ENCODE measurements around the gene KIF13A.
"Not testable (repeated sequence)": the region's sequence is repeated elsewhere in the genome, so short reads cannot be mapped to it uniquely, and the experiment has no call there.

KIF13A gene

GRCh38 chr6:17871189-17871519, 116.3 kb downstream of the KIF13A start:
- DNase-seq (ENCODE audit: low spot score): no peak

DNA sequence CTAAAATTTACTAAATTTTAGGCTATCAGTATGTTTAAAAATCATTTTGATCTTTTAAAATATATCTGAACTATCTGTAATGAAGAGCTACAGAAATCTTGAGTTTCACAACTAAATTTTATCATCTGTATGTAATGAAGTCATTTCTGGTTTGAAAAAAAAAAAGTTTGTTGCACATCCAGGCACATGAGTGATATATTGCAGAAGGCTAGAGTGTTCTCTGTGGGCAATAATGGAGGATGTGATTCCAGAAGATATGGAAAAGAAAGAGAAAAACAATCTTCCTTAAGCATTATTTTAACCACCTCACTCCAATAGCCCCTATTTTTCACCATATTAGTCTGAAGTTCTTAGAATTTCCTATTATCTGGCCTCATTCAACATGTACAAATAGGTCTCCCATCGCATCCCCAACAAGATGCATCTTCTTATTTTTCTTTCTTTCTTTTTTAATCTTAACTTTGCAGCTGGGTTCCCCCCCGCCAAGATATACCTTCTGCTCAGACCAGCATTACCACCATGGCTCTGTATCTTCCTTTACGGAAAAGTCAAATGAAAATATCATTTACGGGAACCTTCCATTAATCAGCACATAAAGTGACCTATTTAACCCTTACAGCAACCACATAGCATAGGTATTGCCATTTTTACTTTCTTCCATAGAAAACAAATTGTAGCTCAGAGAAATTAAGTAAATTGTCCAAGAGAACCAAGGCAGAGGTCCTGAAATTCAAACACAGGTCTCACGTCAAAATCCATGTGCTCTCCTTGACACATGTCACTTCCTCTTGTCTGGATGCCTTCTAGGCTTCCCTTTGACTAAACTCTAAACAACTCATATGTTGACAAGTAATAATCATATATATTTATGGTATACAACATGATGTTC, 116.9 kb downstream of the KIF13A start:
- no peak for DNase-seq (ENCODE audit: low spot score)

DNA sequence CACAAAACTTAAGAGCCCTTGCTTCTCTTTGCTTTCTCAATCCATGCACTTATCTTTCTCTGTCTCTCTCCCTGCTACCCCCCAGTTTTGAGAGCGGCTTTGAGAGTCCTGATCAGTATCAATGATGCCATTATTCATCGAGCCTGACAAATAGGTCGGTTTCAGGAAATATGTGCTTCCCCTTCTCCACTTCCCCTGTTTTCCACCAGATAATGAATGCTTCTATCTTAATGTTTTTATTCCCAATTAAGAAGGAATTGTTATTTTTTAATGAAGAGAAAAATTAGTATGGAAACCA, 117.7 kb downstream of the KIF13A start:
- no peak for DNase-seq (ENCODE audit: low spot score)

- DNase-seq (ENCODE audit: low spot score): peak; percentile 35
Measured at GRCh38 chr6:17869010-17869752, 118.3 kb downstream of the KIF13A start.

DNA sequence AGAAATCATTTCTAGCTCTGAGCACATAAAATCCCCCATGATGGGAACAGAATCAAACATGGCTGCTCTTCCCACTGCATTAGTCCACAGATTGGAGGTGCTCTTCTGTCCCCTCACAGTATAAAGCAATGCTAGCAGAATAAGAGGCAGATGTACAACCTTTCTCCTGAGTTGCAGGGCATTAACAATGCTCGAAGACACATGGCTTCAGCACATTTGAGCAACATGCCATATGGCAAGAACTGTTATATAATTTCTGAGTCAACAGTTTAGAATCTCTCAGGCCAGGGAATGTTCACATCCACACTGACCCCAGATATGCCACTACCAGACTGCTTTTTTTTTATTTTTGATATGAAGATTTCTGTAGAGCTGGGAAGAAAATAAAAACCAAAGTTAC, 119.6 kb downstream of the KIF13A start:
- peak; percentile 75 for DNase-seq (ENCODE audit: low spot score)

GRCh38 chr6:17866876-17867444, 120.5 kb downstream of the KIF13A start:
- no peak for DNase-seq (ENCODE audit: low spot score)

DNA sequence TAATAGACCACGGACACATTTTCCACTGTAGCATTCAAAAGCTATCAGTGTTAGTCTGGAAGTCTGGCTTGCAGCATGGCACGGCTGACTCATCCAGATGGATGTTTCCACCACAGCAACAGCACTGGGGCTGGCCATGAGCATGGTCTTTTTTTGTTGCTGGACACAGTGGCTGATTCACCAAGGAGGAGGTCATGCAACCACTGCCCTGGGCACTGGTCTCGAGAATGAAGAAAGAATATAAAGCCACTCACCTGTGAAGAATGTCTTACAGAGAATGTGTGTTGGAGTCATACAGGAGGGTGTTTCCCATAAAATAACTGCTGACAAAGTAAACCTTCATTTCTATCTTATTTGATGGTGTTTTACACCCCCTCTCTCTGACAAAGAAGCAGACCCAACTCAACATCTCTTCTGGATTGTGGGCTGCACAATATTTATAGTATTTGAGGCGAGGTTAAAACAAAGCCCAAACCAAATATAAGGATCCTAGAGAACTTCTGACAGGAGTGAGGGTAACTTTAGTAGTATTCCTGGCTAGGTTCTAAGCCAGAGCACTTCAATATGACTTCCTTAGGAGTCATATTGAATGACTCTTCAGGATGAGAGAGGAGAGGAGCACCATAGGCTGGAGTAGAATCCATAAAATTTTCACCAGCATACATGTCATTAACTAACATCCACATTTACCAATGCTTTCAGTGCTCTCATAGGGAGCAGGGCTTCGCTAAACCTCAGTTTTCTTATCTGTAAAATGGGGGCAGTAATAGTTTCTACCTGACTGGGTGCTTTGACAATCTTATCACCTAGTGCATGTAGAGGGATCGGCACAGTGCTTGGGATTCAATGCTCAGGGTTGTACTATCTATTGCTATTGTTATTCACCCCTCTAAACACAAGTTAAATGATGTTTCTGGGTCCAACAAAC, 121.4 kb downstream of the KIF13A start:
- peak; percentile 90 for DNase-seq (ENCODE audit: low spot score)

DNA sequence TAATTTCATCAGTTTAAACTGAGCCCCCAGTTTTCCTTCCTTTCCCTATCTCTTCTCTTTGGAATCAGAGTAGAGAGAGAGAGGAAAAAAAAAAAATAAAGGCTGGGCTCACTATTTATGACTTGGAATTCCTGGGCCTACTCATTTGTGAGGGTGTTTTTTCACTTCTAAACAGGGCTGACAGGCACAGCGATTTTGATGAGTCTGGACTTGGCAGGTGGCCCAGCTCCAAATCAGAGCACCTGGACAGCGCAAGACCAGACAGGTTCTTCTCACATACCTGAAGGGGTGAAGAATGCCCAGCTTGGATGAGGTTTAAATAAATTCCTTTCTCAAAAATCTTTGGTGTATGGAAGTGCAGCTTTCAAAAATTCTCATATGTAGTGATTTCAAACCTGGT, 122.2 kb downstream of the KIF13A start:
- DNase-seq (ENCODE audit: low spot score): no peak

DNA sequence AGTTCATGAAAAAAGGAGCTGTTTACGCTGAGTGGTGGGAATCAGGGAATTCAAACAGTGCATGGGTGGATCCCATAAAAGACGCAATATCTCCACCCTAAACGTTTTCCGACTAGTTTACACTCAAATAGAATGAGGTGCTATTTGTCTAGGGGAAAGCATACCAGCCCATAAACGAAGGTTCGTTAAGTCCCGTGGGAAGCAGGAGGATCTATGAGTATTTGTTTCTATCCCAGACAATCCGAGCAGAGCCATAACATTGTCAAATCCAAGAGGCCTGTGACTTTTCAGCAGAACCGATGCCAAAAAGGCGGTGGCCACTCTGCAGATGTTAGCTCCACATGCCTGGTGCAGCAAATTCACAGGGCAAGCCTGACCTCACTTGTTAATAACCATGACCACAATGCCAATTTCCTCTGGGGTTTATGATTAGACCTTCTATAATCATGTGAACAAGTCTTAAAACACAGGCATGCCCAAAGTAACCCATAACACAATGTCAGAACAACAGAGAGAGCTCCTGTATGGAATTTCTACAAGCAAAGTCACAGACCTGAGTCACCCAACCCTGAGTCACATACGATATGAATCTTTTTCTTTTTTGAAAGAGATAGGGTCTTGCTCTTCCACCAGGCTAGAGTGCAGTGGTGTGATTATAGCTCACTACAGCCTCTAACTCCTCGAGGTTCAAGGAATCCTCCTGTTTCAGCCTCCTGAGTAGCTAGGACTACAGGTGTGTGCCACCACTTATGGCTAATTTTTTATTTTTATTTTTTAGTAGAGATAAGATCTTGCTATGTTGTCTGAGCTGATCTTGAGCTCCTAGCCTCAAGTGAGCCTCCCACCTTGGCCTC, 123.3 kb downstream of the KIF13A start:
- peak; percentile 62 for DNase-seq (ENCODE audit: low spot score)

DNA sequence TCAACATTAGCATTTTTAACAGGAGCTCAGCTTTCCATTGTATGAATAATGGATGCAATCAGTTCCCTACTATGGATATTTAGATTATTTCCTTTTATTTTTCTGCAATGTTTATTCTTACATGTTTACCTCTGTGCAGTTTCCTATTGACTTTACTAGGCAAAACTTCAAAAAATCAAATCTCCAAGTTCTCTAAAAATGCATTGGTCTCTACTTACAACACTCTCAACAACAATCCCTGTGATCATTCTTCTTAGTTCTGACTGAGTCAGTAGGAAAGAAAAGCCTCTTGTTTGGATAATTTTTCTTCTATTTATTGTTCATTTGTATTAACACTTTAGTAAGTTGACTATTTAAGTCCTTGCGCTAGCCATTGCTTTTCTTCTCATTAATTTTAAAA, 126.1 kb downstream of the KIF13A start:
- DNase-seq (ENCODE audit: low spot score): no peak

- no peak for DNase-seq (ENCODE audit: low spot score)
Measured at GRCh38 chr6:17859846-17860245, 127.6 kb downstream of the KIF13A start.

DNA sequence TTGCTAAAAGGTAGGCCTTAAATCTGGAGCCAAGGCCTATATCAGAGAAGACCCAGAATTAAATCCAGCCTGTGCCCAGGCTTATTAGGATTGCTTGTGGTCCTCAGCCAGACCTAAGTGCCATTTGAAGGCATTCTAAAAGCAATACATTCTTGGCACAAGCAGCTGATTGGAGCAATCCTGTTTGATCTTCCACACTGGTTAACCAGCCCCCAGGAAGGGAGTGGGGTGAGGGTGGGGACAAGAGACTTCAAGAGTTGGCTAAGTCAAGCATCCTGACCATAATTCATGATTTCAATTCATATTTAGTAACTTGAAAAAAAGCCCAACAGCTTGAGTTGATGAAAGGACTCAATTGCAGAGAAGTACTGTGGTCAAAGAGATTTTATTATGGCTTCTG, 128.9 kb downstream of the KIF13A start:
- DNase-seq (ENCODE audit: low spot score): no peak

GRCh38 chr6:17857188-17857587, 130.2 kb downstream of the KIF13A start:
- not testable (repeated sequence) for DNase-seq (ENCODE audit: low spot score)

DNA sequence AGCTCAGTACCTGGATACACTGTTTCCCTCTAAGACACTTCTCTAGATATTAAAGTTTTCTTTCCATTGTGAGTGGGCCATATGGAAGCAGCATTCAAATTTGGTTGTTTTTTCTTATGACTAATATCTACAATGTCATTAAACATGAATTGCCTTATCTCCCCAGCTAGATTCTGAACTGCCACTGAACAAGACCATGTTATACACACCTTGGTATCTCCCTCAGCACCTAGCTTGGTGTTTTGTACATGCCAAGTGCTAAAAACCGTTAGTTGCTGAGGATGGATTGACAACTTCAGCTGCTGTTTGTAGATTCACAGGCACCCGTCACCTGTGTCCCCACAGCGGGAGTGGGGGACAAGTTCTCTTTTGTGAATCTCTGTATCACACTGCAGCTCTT, 131.1 kb downstream of the KIF13A start:
- no peak for DNase-seq (ENCODE audit: low spot score)

- no peak for DNase-seq (ENCODE audit: low spot score)
Measured at GRCh38 chr6:17855381-17855780, 132.1 kb downstream of the KIF13A start.

DNA sequence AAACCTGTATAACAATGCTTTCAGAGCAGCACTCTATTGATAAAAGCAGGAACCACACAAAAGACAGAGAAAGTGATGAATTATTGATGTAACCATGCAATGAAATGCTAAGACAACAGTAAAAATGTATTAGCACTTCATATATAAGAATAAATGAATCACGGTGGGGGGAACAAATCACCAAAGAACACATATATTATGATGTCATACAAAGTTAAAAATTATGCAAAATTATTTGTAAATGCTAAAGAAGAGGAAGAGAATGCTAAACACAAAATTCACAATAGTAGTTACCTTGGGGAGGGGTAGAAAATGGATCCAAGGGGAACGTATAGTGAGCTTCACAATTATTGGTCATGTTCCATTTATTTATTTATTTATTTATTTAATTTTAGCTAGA, 133.9 kb downstream of the KIF13A start:
- DNase-seq (ENCODE audit: low spot score): no peak

DNA sequence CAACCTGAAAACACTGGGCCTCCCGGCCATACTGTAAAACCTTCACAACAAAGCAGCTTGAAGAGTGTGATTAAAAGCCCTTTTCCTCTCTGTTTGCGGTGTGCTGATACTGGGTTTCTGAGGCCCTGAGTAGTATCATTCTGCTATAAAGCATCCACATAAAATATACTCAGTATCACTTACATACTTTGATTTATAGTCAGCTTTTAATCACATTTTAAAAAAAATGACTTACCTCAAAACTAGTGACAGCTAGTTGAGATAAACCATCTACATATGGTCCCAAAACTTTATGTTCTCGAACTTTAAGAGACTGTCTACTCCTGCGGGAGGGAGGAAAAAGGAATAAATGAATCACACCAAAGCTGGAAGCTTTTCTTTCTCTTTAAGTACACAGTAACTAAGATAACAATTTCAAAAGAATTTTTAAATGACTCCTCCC, 135.7 kb downstream of the KIF13A start:
- peak; percentile 36 for DNase-seq (ENCODE audit: low spot score)

DNA sequence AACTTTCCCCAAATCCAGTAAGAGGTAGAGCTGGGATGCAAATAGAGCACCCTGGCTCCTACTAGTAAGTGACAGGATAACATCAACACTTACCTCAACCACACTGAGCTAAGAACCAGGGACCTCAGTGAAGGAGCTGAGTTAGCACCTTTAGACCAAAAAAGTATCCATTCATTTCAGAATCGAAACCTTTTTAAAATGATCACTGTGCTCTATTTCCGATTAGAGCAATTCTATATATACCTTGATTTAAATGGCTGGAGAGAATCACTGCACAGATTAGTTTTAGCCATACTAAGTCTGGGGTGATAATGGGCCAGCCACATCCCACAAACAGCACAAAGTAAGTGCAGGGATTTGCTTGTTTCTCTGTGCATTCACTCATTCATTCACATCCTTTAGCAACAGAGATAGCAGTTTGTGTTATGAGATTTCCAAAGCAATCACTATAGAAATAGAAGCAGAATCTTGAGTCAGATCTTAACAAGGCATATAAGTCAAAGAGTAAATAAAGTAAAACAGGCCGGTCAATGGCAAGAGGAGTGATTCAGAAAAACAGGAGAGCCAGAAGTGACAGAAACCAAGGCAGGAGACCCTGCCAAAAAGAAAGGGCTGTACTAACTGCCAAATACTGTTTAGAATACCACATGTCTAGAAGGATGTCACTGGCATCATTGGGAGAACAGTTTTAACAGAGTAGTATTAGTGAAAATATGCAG, 136.3 kb downstream of the KIF13A start:
- DNase-seq (ENCODE audit: low spot score): peak; percentile 22

GRCh38 chr6:17850281-17850680, 137.2 kb downstream of the KIF13A start:
- no peak for DNase-seq (ENCODE audit: low spot score)

DNA sequence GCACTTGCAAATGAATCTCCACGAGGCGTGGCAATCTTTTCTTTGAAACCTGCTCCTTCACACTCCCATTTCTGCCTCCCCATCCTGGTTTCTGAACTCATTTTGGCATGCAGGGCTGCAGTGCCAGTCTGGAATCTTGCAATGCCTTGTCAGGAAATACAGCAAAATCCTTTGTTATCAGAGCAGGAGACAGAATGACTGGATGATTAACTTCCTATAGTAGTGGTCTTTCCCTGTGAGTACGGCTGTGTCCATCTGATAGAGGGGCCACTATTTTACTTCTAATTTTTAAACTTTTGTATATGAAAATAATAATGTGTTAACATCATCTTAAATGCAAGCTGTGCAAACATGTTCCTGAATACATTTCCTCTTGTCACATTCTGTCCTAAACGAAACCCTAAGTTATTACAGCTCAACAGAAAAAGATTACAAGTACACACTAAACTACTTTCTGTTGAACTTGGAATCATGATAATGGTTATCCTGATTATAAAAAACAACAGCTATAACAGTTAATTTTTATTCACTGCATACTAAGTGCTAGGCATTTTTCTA, 140.2 kb downstream of the KIF13A start:
- DNase-seq (ENCODE audit: low spot score): no peak

All from AG08395 (cell line).